Measurements from ENCODE around the gene GSS. TPM values are rescaled to one million over a fixed set of nuclear protein-coding genes. Genes with fewer than 3 reads are reported as not detected.

Gene GSS
- total RNA-seq, result 10 to 100 TPM; 33.4 to 61.9 (median 53.7) TPM

- peak; percentile 96 to 97 for DNase-seq (ENCODE audit: low spot score in 2 of 2)
- intact Hi-C loops (cut with DNase I; ENCODE audit: low total_unique reads), result loop anchor here (5.0 kb wide), 1 partner anchor 83 kb away; the partner anchor contains the start of gene GGT7
- TF ChIP-seq POLR2A (IDR thresholded peaks at IDR 0.05) (peak; percentile 72), CTCF (IDR thresholded peaks at IDR 0.05) (peak in 2 of 3 donors; percentile 57 to 70), POLR2AphosphoS5 (IDR thresholded peaks at IDR 0.05) (peak; percentile 91 to 95 (median 93))
Measured at GRCh38 chr20:34955231-34956040, at the start of gene GSS, which contains the start of gene MYH7B. TSS of gene GSS (minus strand) at chr20:34955806. CDS start at chr20:34951852, 3,954 bp downstream. TSS of gene MYH7B (plus strand) at chr20:34955868. CDS start at chr20:34978006, 22,138 bp downstream.

GRCh38 chr20:35004749-35005462 lies 49.3 kb upstream of the GSS start:
- DNase-seq (ENCODE audit: low spot score in 2 of 2), result peak in 1 of 2 donors; percentile 17
- Histone ChIP-seq H3K4me1 (no peaks in the 10 kb centered on the region), H3K4me3 (no peak overlapping the region), H3K27ac (no peak overlapping the region), H3K27me3 (no peaks in the 10 kb centered on the region), H3K36me3 (peaks cover 43% of the 10 kb centered on the region), H3K9me3 (no peaks in the 10 kb centered on the region)
- intact Hi-C loops (cut with DNase I; ENCODE audit: low total_unique reads), result no loop called here
- no peak for TF ChIP-seq CTCF (IDR thresholded peaks at IDR 0.05)
- no peak for TF ChIP-seq POLR2AphosphoS5 (IDR thresholded peaks at IDR 0.05)
- TF ChIP-seq POLR2A (IDR thresholded peaks at IDR 0.05), result no peak

More at GRCh38 chr20:34955231-34956040, at the start of gene GSS, which contains the start of gene MYH7B:
- peak within 1 kb of the TSS; percentile 90 to 94 for H3K27ac ChIP-seq
- H3K4me1 ChIP-seq, result peaks cover 0 to 4% of the 10 kb centered on the region in 2 donors
- peak within 1 kb of the TSS; percentile 56 to 81 (median 71) for H3K4me3 ChIP-seq
- H3K27me3 ChIP-seq, result no peaks in the 10 kb centered on the region
- no peaks in the 10 kb centered on the region for H3K36me3 ChIP-seq
- no peaks in the 10 kb centered on the region for H3K9me3 ChIP-seq

GRCh38 chr20:35004051-35004725 lies 48.6 kb upstream of the GSS start:
- H3K36me3 ChIP-seq, result peaks cover 43% of the 10 kb centered on the region

More at GRCh38 chr20:35004051-35004725, 48.6 kb upstream of the GSS start:
- intact Hi-C loops (cut with DNase I; ENCODE audit: low total_unique reads), result no loop called here
- Histone ChIP-seq H3K27me3 (no peaks in the 10 kb centered on the region), H3K9me3 (no peaks in the 10 kb centered on the region), H3K4me3 (no peak overlapping the region), H3K4me1 (no peaks in the 10 kb centered on the region), H3K27ac (no peak overlapping the region)
- TF ChIP-seq POLR2AphosphoS5 (IDR thresholded peaks at IDR 0.05) (no peak), CTCF (IDR thresholded peaks at IDR 0.05) (no peak), POLR2A (IDR thresholded peaks at IDR 0.05) (no peak)
- peak in 1 of 2 donors; percentile 38 for DNase-seq (ENCODE audit: low spot score in 2 of 2)
